Thyroid gland (tissue), 4 donors: Measurements from ENCODE around the gene PTK7.

Experiments
- CTCF ChIP-seq, 6 experiments: fragments of 200-600 bp in 3 of 6; fragments of 450-650 bp in 3 of 6; sonication (generic) in 3 of 6; IDR thresholded peaks; one replicate each; pipeline ENCODE4 v1.5.1; 2016 to 2019; ENCODE audit warnings: antibody characterized with exemption in 6 of 6, mild to moderate bottlenecking in 2 of 6, inconsistent platforms in 1 of 6, moderate library complexity in 1 of 6
- POLR2A ChIP-seq, 2 donors: fragments of 450-650 bp; IDR thresholded peaks; one replicate each; pipeline ENCODE4 v1.6.1; 2017; ENCODE audit warnings: antibody characterized with exemption in 2 of 2, mild to moderate bottlenecking in 2 of 2, moderate library complexity in 1 of 2

- TF ChIP-seq POLR2A (IDR thresholded peaks at IDR 0.05) (no peak), CTCF (IDR thresholded peaks at IDR 0.05) (no peak)
Observed at GRCh38 chr6:43205849-43206248, 129.7 kb downstream of the PTK7 start.
